ENCODE data around the gene GARRE1. TPM values are rescaled to one million over a fixed set of nuclear protein-coding genes. Genes with fewer than 3 reads are reported as not detected.

GARRE1 gene
- total RNA-seq, 1 experiment from 2014 or later, result 23.3 TPM

DNA sequence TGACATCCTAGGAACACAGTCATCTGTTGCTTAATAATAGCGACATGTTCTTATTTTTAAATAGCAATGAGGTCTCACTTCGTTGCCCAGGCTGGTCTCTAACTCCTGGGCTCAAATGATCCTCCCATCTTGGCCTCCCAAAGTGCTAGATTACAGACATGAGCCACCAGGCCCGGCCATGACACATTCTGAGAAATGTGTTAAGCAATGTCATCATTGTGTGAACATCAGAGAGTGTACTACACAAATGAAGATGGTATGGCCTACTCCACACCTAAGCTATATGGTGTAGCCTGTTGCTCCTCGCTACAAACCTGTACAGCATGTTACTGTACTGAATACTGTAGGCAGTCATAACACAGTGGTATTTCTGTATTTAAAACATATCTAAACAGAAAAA lies 24.6 kb upstream of the GARRE1 start:
- Histone ChIP-seq H2AFZ (no peak overlapping the region), H3F3A (ENCODE audit: insufficient read depth, low read depth) (peaks cover 45% of the 10 kb centered on the region), H3K4me3 (no peak overlapping the region), H4K20me1 (ENCODE audit: insufficient read depth) (peaks cover 44% of the 10 kb centered on the region), H3K27me3 (ENCODE audit: insufficient read depth, low read depth) (no peaks in the 10 kb centered on the region), H3K27ac (no peak overlapping the region), H3K4me1 (replicated peaks; ENCODE audit: insufficient read depth) (peaks cover 31% of the 10 kb centered on the region), H3K9me3 (ENCODE audit: insufficient read depth, low read depth) (no peaks in the 10 kb centered on the region), H3K4me2 (no peak overlapping the region), H3K9me2 (ENCODE audit: insufficient read depth) (no peaks in the 10 kb centered on the region), H3K36me3 (ENCODE audit: low read depth) (peaks cover 39% of the 10 kb centered on the region), H3K79me2 (ENCODE audit: low read depth) (no peaks in the 10 kb centered on the region)
- DNase-seq, result no peak
- ChIA-PET CTCF (no interaction called here), POLR2A (ENCODE audit: unreplicated experiment) (no interaction called here)
- TF ChIP-seq, protein P1, sequence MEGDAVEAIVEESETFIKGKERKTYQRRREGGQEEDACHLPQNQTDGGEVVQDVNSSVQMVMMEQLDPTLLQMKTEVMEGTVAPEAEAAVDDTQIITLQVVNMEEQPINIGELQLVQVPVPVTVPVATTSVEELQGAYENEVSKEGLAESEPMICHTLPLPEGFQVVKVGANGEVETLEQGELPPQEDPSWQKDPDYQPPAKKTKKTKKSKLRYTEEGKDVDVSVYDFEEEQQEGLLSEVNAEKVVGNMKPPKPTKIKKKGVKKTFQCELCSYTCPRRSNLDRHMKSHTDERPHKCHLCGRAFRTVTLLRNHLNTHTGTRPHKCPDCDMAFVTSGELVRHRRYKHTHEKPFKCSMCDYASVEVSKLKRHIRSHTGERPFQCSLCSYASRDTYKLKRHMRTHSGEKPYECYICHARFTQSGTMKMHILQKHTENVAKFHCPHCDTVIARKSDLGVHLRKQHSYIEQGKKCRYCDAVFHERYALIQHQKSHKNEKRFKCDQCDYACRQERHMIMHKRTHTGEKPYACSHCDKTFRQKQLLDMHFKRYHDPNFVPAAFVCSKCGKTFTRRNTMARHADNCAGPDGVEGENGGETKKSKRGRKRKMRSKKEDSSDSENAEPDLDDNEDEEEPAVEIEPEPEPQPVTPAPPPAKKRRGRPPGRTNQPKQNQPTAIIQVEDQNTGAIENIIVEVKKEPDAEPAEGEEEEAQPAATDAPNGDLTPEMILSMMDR (conservative IDR thresholded peaks at IDR 0.05), result no peak
- TF ChIP-seq EZH2 (IDR thresholded peaks at IDR 0.05; ENCODE audit: low read depth), result no peak
- intact Hi-C loops (cut with micrococcal nuclease; ENCODE audit: unreplicated experiment), result no loop called here
- no TSS peak for BruUV-seq (replicated peaks)

DNA sequence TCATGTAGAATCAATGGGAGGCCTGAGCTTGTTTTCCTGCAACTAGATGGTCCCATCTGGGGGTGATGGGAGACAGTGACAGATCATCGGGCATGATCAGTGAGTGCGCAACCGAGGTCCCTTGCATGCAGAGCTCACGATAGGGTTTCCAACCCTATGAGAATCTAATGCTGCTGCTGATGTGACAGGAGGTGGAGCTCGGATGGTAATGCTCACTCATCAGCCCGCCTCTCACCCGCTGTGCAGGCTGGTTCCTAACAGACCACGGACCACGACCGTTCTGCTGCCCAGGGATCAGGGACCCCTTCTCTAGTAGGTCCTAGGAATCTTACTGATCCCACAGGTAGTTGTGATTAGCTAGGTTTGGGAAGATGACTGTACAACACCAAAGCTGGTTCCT lies 23.5 kb upstream of the GARRE1 start:
- CTCF ChIA-PET, result no interaction called here
- intact Hi-C loops (cut with micrococcal nuclease; ENCODE audit: unreplicated experiment), result no loop called here
- BruUV-seq (replicated peaks), result no TSS peak

GRCh38 chr19:34231439-34231838 lies 22.9 kb upstream of the GARRE1 start:
- intact Hi-C loops (cut with micrococcal nuclease; ENCODE audit: unreplicated experiment), result no loop called here
- Histone ChIP-seq H3K4me3 (no peak overlapping the region), H3K4me2 (no peak overlapping the region), H3K79me2 (ENCODE audit: low read depth) (no peaks in the 10 kb centered on the region), H2AFZ (no peak overlapping the region), H3F3A (ENCODE audit: insufficient read depth, low read depth) (peaks cover 37% of the 10 kb centered on the region), H3K9me3 (ENCODE audit: insufficient read depth, low read depth) (no peaks in the 10 kb centered on the region), H3K27ac (no peak overlapping the region), H3K27me3 (ENCODE audit: insufficient read depth, low read depth) (no peaks in the 10 kb centered on the region), H3K36me3 (ENCODE audit: low read depth) (peaks cover 27% of the 10 kb centered on the region), H3K9me2 (ENCODE audit: insufficient read depth) (no peaks in the 10 kb centered on the region), H3K4me1 (replicated peaks; ENCODE audit: insufficient read depth) (peaks cover 17% of the 10 kb centered on the region), H4K20me1 (ENCODE audit: insufficient read depth) (peaks cover 28% of the 10 kb centered on the region)
- ChIA-PET CTCF (no interaction called here), POLR2A (ENCODE audit: unreplicated experiment) (no interaction called here)
- BruUV-seq (replicated peaks), result no TSS peak
- TF ChIP-seq EZH2 (IDR thresholded peaks at IDR 0.05; ENCODE audit: low read depth), result no peak
- TF ChIP-seq, protein P1 (conservative IDR thresholded peaks at IDR 0.05), result no peak
- DNase-seq, result no peak

More for the DNA sequence above, 23.5 kb upstream of the GARRE1 start:
- Histone ChIP-seq H3K27ac (no peak overlapping the region), H2AFZ (no peak overlapping the region), H3K4me1 (replicated peaks; ENCODE audit: insufficient read depth) (peaks cover 20% of the 10 kb centered on the region), H4K20me1 (ENCODE audit: insufficient read depth) (peaks cover 34% of the 10 kb centered on the region), H3K4me3 (no peak overlapping the region), H3K9me3 (ENCODE audit: insufficient read depth, low read depth) (no peaks in the 10 kb centered on the region), H3K36me3 (ENCODE audit: low read depth) (peaks cover 28% of the 10 kb centered on the region), H3K4me2 (no peak overlapping the region), H3K79me2 (ENCODE audit: low read depth) (no peaks in the 10 kb centered on the region), H3K27me3 (ENCODE audit: insufficient read depth, low read depth) (no peaks in the 10 kb centered on the region), H3K9me2 (ENCODE audit: insufficient read depth) (no peaks in the 10 kb centered on the region), H3F3A (ENCODE audit: insufficient read depth, low read depth) (peaks cover 39% of the 10 kb centered on the region)
- DNase-seq, result no peak
- POLR2A ChIA-PET (ENCODE audit: unreplicated experiment), result no interaction called here
- TF ChIP-seq, protein P1 (conservative IDR thresholded peaks at IDR 0.05), result no peak
